IPS DF 4.7 (cell line): Measurements from ENCODE around the gene STYXL1.

Experiments
- DNase-seq: peaks from one replicate; pipeline ENCODE4 v3.0.0-alpha.2; 2013; ENCODE audit warnings: low spot score; ENCODE audit errors: extremely low read depth

STYXL1 gene

DNA sequence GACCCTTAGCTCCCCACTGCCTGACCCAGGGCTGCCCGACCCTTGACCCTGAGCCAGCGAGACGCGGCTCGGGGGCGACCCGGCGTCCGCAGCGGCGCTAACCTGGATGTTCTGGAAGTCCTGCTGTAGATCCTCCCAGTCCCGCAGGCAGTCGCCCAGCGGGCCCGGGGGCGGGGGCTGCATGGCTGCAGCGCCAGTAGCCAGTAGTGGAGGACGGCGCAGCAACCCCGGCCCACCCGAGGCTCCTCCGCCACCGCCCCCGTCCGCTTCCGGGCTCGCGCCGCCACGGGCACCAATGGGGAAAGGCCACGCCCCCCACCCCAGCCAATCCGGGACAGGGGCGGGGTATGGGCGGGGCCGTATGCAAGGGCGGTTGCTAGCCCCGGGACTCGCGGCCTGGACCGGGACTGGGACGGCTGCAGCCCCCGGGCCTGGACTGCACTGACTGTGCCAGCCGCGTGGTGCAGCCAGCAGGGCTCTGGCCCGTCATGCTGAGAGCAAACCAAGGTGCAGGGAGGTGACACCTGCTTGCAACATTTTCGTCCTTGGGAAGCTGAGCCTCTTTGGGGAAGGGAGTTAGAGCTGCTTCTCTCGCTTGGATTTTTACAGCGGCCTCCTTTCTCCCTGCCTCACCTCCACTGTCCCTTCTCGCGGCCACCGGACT lies 53.3 kb downstream of the STYXL1 start, which contains the start of gene TMEM120A:
Gene TMEM120A, minus strand, starts transcription at position 208 of the 664 bp plus-strand sequence. Its CDS starts 25 bp downstream, at position 183.
- peak; percentile 33 for DNase-seq

DNA sequence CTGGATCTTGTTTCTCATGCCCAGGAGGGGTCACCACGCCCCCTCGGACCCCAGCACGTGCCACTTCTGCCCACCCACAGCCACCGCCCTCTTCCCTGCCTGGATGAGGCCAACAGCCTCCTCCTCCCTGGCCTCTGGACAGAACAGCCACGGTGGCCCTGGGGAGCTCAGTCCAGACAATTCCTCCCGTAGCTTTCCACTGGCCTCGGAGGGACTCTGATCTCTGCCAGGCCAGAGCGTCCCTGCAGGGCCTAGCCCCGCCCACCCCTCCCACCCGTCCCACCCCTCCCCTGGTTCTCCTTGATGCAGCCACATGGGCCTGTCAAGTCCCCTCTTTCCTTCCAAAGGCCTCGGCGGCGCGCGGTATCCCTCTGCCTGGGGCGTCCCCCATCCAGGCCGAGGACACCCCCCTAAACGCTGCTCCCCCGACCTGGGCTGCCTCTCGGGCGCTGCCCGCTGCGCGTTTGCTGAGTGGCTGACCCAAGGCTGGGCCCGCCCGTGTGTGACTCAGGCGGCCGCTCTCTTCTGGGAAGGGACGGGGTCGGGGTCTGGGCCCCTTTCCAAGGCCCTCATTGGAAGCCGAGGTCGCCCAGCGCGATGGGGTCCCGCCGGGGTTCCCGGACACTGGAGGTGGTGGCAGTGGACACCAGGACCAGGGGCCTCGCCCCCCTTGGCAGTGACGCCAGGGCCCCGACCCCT lies 54.0 kb downstream of the STYXL1 start:
- DNase-seq: no peak

DNA sequence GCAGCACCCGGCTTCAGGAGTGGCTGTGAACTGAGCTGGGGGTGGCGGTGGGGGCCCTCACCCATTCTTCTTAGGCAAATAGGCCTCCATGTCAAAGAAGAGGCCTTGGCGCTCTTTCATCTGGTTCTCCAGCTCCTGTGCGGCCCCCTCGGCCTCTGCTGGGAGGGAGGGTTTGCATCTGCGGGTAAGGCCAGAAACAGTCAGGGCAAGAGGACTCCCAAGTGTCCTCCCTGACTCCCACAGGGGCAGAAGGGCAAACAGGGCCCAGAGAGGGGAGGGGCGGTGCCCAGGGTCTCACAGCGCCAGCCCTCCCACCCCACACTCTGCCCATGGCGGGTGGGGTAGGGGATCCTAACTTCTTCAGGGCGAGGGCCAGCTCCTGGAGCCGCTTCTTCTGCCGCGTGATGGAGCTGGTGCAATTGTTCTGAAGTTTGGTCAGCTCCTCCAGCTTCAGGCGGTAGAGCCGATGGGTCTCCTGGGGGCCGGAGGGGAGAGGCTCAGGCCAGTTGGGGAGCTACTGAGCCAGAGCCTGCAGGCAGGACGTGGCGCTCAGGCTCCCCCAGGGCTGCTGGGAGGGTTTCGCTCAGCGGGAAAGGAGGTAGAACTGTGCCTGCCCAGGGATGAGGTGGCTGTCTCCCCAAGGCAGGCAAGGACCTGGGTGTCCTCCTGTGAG lies 55.6 kb downstream of the STYXL1 start:
- no peak for DNase-seq

DNA sequence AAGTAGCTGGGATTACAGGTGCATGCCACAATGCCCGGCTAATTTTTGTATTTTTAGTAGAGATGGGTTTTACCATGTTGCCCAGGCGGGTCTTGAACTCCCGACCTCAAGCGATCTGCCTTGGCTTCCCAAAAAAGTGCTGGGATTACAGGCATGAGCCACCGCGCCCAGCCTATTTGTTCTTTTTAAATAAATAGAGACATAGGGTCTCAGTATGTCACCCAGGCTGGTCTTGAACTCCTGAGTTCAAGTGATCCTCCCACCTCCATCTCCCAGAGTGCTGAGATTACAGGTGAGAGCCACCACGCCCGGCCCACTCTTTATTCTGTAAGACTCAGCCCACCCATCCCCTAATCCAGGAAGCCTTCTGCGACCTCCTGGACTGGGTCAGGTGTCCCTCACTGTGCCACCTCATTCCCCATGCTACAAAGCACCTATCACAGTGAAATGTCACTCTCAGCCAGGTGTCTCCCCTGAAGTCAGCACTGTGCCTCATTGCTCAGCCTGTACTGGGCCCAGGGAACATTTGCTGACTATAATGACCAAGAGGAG lies 56.2 kb downstream of the STYXL1 start:
- DNase-seq: no peak

DNA sequence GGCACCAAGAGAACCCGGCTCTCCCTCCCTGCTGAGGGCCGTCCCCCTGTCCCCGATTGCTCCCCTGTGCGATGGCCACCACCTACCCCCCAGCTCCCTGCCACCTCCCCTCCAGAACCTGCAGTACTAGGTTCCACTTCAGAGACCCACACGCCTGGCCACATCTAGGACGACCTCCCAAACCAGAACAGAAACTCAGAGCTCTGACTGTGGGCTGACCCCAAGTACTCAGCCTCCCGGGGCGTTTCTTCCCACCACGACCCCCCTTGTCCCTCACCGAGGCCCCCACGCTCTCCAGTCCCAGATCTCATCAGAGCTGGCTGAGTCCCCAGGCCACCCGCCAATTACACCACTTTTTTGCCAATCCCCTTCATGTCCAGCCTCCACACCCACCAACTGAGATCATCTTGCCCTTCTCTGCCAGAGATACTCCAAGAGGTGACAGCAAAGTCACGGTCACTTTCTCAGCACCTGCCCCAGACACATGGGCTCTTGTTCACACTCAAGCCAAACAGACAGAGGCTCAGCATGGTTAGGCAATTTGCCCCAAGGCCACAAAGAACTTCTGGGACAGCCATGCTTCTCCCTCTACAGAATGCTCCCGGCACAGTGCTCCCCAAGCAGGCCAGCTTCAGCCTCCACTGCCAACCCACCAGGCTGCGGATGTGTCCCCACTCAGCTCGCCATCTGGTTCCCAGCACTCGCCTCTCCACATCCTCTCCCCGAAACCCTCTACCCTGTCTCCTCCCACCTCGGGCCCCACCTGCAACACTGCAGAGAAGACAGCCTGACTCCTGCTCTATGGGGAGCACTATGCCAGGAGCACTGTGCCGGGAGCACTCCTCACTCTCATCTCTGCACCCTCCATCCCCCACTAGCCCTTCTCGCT lies 58.1 kb downstream of the STYXL1 start:
- no peak for DNase-seq

DNA sequence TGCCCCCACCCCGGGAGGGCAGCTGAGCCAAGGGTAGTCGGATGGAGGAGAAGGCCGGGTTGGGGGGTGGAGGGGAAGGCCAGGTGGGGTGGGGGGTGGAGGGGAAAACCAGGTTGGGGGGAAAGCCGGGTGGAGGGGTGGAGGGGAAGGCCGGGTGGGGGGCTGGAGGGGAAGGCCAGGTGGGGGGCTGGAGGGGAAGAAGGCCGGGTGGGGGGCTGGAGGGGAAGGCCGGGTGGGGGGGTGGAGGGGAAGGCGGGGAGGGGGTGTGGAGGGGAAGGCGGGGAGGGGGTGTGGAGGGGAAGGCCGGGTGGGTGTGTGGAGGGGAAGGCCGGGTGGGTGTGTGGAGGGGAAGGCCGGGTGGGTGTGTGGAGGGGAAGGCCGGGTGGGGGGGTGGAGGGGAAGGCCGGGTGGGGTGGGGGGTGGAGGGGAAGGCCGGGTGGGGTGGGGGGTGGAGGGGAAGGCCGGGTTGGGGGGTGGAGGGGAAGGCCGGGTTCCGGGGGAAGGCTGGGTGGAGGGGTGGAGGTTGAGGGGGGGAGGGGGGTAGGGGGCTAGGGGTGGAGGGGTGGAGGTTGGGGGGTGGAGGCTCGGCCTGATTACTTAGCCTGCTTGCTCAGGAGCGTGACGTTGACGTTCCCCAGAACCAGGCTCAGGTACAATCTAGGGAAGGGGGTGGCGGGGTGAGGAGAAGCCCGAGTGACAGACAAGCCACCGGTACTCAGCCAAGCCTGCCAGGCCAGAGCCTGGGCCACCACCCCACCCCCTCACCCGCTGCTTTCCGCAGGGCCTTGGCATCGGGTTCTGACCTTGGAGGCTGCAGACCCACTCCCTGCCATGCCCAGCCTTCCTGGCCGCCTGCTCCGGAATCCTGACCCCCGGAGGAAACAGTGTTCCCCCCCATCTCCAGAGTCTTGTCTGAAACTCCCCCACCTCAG lies 59.0 kb downstream of the STYXL1 start:
- DNase-seq: no peak

DNA sequence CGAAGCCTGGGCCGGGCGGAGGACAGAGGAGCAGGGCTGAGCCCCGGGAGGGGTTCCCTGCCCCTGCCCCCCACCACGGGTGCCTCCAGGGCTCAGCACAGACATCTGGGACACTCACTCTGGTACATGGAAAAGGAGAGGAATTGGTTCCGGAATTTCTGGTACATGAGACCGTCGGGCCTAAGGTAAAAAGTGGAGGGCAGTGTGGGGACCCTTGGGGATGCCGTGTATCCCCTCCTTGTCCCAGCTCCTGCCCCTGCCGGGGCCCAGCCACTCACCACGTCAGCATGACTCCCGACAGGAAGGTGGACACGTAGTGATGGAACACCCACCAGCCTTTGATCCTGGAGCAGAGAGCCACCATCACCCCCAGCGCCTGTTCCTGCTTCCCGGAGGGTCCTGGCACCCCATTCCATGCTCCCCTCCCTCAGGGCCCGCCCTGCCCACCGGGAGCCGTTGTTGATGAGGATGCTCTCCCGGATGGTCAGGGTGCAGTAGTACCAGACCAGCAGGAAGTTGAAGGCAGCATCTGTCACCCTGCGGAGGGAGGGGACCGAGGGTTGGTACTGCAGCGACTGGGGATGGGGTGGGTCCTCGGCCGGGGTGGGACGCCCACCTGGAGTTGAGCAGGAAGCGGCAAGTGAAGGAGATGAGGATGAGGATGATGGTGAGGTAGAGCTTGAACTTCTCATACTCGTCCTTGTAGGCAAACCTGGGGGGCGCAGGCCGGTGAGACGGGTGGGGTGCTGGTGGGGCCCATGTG lies 59.8 kb downstream of the STYXL1 start:
- no peak for DNase-seq

DNA sequence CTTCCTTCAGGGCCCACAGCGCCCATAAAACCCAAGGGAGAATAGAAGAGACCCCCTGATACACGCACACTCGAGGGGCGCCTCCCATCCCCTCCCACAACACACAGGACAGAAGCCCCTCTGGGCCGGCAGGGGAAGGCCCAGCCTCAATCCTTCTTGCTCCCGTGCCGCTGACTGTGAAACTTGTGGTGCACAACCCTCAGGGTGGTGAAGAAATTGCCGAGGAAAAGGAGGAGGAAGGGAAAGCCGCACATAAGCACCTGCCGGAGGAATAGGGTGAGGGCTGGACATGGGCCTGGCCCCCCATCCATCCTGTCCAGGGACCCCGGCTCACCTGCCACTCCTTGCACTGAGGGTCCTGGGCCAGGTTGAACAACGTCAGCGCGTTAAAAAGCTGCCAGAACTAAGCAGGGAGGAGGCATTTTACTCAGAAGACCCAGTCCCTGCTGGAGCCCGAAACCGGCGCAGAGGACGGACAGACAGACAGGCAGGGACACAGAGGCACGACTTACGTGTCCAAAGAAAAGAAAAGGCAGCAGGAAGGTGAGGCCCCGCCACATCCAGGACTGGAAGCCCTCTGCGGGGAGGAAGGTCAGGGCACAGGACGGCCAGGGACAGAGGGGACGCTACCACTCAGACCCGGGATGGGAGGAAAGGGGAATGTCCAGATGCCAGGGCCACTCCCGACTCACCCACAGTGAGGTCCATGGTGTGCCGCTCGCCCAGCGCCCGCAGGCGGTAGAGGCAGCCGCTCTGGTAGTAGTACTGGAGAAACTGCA lies 60.6 kb downstream of the STYXL1 start:
- no peak for DNase-seq

DNA sequence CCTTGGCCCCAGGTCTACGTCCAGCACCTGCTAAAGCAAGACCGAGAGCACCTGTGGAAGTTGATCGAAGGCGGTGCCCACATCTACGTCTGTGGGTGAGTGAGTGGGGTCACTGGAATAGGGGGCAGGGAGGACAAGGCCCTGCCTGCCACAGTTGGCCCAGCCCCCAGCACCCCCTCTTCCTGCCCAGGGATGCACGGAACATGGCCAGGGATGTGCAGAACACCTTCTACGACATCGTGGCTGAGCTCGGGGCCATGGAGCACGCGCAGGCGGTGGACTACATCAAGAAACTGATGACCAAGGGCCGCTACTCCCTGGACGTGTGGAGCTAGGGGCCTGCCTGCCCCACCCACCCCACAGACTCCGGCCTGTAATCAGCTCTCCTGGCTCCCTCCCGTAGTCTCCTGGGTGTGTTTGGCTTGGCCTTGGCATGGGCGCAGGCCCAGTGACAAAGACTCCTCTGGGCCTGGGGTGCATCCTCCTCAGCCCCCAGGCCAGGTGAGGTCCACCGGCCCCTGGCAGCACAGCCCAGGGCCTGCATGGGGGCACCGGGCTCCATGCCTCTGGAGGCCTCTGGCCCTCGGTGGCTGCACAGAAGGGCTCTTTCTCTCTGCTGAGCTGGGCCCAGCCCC lies 61.5 kb downstream of the STYXL1 start:
- no peak for DNase-seq

DNA sequence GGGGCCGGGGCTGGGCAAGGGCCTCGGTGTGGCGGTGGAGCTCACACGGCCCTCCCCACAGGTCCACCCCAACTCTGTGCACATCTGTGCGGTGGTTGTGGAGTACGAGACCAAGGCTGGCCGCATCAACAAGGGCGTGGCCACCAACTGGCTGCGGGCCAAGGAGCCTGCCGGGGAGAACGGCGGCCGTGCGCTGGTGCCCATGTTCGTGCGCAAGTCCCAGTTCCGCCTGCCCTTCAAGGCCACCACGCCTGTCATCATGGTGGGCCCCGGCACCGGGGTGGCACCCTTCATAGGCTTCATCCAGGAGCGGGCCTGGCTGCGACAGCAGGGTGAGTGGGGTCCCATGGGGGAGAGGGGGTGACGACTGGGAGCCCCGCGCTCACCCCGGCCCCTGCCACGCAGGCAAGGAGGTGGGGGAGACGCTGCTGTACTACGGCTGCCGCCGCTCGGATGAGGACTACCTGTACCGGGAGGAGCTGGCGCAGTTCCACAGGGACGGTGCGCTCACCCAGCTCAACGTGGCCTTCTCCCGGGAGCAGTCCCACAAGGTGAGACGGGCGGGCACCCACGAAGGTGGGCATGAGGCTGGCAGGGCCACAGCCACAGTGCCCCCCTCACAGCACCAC lies 62.2 kb downstream of the STYXL1 start:
- no peak for DNase-seq

DNA sequence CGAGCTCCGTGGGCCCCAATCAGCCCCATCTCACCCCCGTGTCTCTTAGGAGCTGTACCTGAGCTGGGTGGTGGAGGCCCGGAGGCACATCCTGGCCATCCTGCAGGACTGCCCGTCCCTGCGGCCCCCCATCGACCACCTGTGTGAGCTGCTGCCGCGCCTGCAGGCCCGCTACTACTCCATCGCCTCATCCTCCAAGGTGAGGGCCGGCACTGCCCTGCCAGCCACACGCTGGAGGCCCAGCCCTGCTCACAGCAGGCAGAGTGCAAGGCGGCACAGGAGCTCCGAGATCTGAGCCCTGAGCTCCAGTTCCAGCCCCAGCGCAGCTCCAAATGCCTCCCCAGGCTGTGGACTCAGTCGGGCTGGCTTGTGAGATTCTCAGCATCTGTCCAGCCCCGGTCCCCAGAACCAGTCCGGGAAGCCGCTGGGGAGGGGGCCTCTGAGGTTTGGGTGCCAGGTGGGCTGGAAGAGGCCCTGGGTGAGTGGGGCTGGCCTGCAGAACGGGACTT lies 62.7 kb downstream of the STYXL1 start:
- no peak for DNase-seq

DNA sequence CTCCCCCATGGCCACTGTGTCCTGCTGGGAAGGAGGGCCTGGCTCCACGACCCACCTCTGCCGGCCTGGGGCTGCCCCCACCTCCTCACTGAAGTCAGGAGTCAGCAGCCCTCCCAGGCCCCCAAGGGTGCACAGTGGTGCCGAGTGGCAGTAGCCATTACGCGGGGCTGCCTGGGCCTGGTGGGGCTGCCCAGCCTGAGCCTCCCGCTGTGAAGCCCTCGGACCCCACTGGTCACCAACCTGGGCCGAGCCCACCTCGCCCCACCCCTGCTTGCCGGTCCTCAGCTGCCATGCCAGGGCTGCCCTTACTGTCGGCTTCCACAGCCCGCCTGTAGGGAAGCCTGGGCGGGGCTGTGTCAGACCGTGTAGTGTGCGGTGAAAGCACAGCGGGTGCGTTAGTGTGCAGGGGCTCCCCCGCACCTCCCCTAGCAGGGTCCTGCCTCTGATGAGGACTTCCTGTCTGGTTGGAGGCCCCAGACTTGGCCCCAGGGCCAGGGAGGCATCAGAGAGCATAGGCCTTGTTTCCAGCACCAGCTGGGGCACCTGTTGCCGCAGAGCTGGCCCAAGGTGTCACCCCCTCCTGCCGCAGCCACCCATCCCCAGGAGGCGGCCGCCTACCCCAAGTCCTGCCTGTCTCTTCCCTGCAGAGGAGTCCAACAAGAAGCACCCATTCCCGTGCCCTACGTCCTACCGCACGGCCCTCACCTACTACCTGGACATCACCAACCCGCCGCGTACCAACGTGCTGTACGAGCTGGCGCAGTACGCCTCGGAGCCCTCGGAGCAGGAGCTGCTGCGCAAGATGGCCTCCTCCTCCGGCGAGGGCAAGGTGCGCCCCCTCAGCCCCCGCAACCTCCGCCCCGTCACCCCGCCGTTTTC lies 63.4 kb downstream of the STYXL1 start:
- no peak for DNase-seq

DNA sequence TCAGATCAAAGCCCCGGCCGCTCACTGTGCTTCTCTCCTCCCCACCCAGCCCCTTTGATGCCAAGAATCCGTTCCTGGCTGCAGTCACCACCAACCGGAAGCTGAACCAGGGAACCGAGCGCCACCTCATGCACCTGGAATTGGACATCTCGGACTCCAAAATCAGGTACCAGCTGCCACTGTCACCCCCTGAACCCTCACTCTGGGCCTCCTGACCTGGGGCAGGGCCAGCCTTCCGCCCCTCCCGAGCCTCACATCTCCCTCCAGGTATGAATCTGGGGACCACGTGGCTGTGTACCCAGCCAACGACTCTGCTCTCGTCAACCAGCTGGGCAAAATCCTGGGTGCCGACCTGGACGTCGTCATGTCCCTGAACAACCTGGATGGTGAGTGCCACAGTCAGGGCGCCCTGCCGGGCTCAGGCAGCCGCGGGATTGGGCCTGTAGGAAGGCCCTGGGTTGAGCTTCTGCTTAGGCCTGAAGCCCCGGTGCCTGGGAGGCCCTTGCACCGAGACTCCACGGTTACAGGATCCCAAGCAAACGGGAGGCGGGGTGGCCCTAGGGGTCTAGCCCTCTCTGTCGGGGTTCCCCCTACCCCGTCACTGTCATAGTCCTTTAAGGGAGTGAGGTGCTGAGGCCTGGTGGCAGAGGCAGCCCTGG lies 64.2 kb downstream of the STYXL1 start:
- DNase-seq: no peak

DNA sequence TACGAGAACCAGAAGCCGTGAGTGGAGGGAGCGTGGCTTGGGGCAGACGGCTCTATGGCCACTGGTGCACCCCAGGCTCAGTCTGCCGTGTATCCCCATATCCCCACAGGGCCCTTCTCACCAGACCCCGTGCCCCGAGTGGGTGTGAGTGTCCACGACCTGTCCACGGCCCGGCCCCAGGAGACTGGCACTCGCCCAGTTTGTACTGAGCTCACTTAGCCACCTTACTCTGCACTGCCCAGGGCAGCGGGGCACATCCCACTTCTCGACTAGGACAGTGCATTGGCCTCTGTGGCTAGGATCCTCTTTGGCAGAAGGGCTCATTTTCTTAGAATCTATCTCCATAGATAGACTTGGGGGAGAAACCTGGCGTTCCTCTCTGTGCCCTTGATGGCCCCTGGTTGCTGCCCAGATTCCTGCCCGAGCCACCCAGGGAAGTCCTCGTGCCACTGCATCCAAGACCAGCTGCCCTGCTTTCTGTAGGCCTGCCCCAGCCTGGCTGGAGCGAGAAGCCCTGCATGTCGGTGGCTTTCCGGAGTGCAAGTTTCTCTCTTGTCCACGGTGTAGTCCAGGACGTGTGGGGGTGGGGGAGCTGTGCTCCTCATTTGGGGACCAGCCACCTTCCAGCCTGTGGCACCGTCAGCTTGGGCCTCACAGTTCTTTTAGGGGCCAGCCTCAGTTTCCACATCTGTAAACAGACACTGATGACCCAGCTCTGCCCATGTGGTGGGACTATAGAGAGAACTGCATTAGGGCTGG lies 65.3 kb downstream of the STYXL1 start:
- no peak for DNase-seq
